Chondrocyte (in vitro differentiated cells): ENCODE results near the gene LDLRAD4. TPM values are rescaled to one million over a fixed set of nuclear protein-coding genes. Genes with fewer than 3 reads are reported as not detected.

ENCODE experiments used
- DNase-seq: peaks from one replicate; pipeline ENCODE4 v3.0.0; 2021; ENCODE audit warnings: mixed read lengths, low spot score
- H3K27ac Mint-ChIP-seq: one replicate; pipeline ENCODE4 v1.8.0; 2021; ENCODE audit warnings: mild to moderate bottlenecking, moderate library complexity, mixed read lengths; ENCODE audit not compliant: unreplicated experiment
- H3K27me3 Mint-ChIP-seq: 2 replicates; pipeline ENCODE4 v1.8.0; 2021; ENCODE audit warnings: low read depth, mixed read lengths
- H3K36me3 Mint-ChIP-seq: 2 replicates; pipeline ENCODE4 v1.8.0; 2021; ENCODE audit warnings: low read depth, mixed read lengths
- H3K4me1 Mint-ChIP-seq: 2 replicates; pipeline ENCODE4 v1.8.0; 2021; ENCODE audit warnings: low read depth, mild to moderate bottlenecking, mixed read lengths
- H3K4me3 Mint-ChIP-seq: one replicate; pipeline ENCODE4 v1.8.0; 2021; ENCODE audit warnings: mild to moderate bottlenecking, moderate library complexity, mixed read lengths; ENCODE audit not compliant: unreplicated experiment
- H3K9me3 Mint-ChIP-seq: 2 replicates; pipeline ENCODE4 v1.8.0; 2021; ENCODE audit warnings: low read depth, mixed read lengths
- total RNA-seq: library from RNA; stranded (reverse); gene quantifications from 3 replicates; pipeline ENCODE4 v1.2.1, GENCODE V29; 2021
- TF ChIP-seq, protein P1 (sequence below): fragments of 200-600 bp; sonication (generic); IDR thresholded peaks from 2 replicates; pipeline ENCODE4 v1.5.0; 2021; ENCODE audit warnings: antibody characterized with exemption, mild to moderate bottlenecking, moderate library complexity

The LDLRAD4 gene
- total RNA-seq, 1 donor from 2014 or later, result 80.5 TPM

DNA sequence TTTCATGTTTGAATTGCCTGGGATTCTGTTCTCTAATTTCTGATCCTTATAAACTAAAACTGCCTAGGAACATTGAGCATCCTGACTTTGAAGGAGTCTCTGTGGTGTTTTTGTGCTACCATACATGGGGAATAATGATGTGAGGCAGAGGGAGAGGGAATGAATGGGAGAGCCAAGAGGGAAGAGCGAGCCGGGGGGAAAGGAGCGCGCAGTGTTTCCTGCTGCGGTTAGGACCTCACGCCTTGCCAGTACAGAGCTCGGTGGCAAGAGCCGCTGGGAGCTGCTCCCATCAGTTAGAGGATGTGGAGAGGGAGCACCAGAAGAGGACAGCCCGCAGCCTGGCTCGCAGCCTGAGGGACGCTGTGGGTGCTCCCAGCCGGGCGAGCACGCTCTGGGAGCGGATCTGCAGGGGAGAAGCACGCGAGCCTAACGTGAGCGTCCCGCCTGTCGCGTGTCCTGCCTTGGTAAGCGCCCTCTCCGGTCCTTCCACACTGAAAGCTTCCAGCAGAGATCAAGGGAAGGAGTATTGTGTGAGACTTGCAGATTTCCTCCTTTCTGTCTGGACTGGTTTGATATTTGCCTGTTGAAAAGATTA lies 393.1 kb downstream of the LDLRAD4 start:
- DNase-seq, result no peak
- TF ChIP-seq, protein P1, sequence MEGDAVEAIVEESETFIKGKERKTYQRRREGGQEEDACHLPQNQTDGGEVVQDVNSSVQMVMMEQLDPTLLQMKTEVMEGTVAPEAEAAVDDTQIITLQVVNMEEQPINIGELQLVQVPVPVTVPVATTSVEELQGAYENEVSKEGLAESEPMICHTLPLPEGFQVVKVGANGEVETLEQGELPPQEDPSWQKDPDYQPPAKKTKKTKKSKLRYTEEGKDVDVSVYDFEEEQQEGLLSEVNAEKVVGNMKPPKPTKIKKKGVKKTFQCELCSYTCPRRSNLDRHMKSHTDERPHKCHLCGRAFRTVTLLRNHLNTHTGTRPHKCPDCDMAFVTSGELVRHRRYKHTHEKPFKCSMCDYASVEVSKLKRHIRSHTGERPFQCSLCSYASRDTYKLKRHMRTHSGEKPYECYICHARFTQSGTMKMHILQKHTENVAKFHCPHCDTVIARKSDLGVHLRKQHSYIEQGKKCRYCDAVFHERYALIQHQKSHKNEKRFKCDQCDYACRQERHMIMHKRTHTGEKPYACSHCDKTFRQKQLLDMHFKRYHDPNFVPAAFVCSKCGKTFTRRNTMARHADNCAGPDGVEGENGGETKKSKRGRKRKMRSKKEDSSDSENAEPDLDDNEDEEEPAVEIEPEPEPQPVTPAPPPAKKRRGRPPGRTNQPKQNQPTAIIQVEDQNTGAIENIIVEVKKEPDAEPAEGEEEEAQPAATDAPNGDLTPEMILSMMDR, result no peak
- peak overlapping the region; percentile 71 for H3K27ac Mint-ChIP-seq
- no peaks in the 10 kb centered on the region for H3K27me3 Mint-ChIP-seq
- H3K4me1 Mint-ChIP-seq, result peaks cover 65% of the 10 kb centered on the region
- H3K9me3 Mint-ChIP-seq, result no peaks in the 10 kb centered on the region
- no peaks in the 10 kb centered on the region for H3K36me3 Mint-ChIP-seq
- peak overlapping the region; percentile 20 for H3K4me3 Mint-ChIP-seq

DNA sequence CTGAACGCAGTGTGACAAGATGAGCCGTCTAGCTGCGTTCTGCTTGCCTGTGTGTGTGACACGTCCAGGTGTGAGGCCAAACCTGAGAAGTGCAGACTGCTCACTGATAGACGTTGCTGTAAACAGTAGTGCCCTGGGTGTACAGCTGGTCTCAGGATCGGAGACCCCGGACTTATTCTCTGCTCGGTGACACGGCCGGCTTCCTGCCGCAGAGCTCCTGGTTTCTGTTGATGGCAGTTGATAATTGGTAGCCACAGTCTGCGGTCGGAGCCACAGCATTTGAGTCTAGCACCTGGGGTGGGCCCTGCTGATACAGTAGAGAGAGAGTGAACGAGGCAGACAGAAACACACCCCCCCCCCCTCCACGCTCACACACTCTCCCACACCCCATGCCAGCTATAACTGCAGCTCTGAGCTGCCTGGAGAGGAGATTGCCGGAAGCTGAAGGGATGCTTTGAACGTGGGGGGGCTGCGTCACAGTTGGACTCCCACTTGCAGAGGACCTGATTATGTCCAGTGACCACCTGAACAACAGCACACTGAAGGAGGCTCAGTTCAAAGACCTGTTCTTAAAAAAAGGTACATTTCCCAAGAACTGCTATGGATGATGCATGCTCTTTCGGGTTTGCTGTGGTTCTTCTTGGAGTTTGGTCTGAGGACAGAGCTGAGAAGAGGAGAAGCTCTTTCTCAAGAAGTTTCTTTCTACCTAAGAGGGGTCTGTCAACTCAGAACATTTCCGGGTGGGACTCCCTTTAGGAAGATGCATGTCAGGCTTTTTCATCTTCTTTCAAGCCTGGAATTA lies 393.8 kb downstream of the LDLRAD4 start:
- H3K27me3 Mint-ChIP-seq, result no peaks in the 10 kb centered on the region
- H3K36me3 Mint-ChIP-seq, result no peaks in the 10 kb centered on the region
- H3K4me3 Mint-ChIP-seq, result no peak overlapping the region
- H3K27ac Mint-ChIP-seq, result peak overlapping the region; percentile 71
- H3K4me1 Mint-ChIP-seq, result peaks cover 69% of the 10 kb centered on the region
- H3K9me3 Mint-ChIP-seq, result no peaks in the 10 kb centered on the region
- TF ChIP-seq, protein P1, result no peak
- no peak for DNase-seq

DNA sequence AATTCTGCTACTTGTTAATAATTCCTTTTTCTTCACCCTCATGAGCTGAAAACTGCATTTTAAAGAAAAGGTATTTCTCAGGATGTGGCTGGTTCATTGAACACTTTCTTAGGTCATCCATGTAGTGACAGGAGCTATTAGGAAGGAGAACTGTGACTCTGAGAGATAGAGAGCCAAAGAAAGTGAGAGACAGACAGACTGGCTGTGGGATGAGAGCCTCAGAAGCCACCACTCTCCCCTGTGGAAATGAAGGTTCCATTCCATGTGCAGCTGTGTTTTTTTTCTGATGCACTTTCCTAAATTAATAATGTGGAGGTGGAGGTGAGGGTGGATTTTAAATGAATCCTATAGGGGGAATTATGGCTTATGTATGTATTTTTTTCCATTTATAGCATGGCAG lies 394.5 kb downstream of the LDLRAD4 start:
- TF ChIP-seq, protein P1, result no peak
- Mint-ChIP-seq H3K36me3 (no peaks in the 10 kb centered on the region), H3K4me3 (no peak overlapping the region), H3K27ac (no peak overlapping the region), H3K27me3 (no peaks in the 10 kb centered on the region), H3K4me1 (peaks cover 76% of the 10 kb centered on the region), H3K9me3 (no peaks in the 10 kb centered on the region)
- no peak for DNase-seq

DNA sequence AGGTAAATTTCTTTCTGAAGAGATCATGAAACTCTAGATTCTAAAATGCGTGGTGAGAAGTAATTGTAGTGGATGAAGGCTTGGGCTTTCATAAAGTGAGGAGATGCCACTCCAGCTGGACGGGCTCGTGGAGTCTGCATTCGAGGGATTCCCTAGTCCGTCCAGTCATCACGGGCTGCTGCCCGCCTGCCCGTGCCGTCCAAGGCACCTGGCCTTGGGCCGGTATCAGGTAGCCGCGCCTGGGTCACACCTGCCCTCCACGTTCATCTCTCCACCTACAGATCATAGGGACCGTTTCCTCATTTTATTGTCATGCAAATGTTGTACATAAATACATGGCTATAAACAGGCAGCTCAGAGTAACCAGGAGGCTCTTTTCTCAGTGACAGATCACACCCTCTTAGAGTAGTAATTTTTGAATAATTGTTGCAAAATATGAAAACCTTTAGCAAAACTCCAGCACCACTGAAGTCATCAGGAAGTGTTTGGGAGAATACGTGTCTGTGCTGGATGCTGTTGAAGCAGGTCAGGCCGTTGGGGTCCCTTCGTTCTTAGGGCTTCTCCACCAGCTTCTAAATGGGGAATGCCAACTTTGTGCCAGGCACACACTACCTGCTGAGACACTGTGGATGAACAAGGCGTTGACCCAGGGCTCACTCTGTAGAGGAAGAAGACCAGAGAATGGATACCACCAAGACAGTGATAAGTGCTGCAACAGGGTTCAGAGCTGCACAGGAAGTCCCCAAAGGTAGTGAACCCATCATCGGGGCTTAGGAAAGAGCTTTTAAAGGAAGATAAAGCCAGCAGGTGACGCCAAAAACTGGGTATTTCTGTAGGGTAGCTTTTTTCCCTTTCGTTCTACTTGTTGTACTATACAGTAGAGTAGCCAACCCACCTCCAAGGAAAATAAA lies 395.3 kb downstream of the LDLRAD4 start:
- no peaks in the 10 kb centered on the region for H3K36me3 Mint-ChIP-seq
- H3K27ac Mint-ChIP-seq, result peak overlapping the region; percentile 43
- H3K4me3 Mint-ChIP-seq, result no peak overlapping the region
- H3K9me3 Mint-ChIP-seq, result no peaks in the 10 kb centered on the region
- H3K27me3 Mint-ChIP-seq, result no peaks in the 10 kb centered on the region
- no peak for DNase-seq
- TF ChIP-seq, protein P1, result no peak
- peaks cover 82% of the 10 kb centered on the region for H3K4me1 Mint-ChIP-seq
